Measurements from ENCODE around the gene TPX2.

TPX2 gene

DNA sequence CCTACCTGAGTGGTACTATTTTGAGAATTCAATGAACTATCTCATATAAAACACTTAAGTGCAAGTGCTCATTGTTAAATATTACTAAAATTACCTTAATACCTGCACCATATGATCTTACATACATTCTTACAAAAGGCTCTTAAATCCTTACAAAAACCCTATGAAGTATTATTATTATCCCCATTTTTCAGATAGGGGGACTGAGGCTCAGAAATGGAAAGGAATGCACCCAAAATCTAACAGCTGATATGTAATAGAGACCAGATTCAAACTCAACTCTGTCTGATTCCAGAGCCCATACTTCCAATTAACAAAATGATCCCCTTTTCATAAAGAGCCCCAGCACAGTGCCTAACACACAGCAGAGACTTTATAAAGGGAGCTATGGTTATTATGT lies 33.9 kb upstream of the TPX2 start:
- no peak for DNase-seq (ENCODE audit: low read depth, low spot score)
- no peak overlapping the region for H3K4me3 ChIP-seq (ENCODE audit: low read length)

- H3K4me3 ChIP-seq (ENCODE audit: low read length), result no peak overlapping the region
- no peak for DNase-seq (ENCODE audit: low read depth, low spot score)
Measured at GRCh38 chr20:31705598-31706597, 33.2 kb upstream of the TPX2 start.

DNA sequence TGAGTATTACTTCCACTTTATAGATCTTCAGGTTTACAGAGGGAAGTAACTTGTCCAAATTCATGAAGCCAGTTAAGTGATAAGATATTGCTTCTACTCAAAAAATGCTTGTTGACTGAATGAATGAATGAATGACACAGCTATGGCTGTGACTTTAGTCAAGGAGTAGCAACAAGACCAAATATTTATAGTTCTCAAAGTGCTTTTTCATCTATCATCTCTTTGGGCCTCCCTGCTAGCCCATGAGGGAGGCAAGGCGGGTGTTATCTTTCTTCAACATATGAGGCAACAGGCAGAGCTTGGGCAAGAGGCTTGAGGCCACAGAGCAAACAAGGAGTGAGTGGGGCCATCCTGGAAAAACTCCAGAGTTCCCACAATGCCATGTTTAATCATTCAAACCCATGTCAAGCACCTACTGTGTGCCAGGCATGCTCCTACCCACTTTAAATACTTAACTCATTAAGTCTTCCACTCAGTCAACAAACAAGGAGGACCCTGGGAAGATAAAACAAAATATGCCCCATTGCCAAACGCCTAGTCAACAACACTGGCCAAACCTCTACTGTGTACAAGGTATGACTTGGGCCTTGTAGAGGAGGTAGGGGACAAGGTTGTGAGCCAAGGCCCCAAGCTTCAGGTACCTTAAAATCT lies 32.4 kb upstream of the TPX2 start:
- no peak for DNase-seq (ENCODE audit: low read depth, low spot score)
- H3K4me3 ChIP-seq (ENCODE audit: low read length), result no peak overlapping the region

GRCh38 chr20:31707258-31707615 lies 31.9 kb upstream of the TPX2 start:
- no peak overlapping the region for H3K4me3 ChIP-seq (ENCODE audit: low read length)
- no peak for DNase-seq (ENCODE audit: low read depth, low spot score)

DNA sequence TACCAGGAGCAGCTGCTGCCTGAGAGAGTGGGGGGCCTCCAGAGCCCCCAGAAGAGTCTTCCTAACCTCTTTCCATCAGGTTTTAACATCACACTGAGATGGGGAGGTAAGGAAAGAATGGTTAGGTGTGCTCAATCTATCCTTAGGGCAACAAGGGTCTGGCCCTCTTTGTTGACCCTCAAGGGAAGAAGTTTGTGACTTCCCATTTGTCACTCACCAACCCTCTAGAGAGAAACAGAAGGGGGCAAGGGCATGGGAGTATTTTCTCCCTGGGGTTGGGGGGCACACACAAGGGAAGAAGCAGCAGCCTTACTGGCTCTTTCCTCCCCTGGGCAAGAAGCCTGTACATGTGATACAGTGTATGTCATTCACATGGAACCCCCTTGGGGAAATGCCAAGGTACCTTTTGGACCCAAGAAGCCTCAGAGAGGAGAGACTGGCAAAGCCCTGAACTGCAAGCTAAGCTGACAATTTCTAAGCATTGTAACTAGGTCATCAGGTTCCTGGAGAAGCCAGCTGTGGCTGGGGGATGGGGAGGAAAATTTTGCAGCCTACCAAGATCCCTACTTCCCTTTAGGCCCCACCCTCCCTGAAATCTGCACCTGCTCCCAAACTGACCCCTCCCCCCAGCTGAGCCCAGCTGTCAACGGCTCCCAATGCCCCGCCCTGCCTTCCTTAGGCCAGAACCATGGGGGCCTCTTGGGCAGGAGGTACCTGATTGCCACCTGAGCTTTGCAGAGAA lies 30.9 kb upstream of the TPX2 start:
- DNase-seq (ENCODE audit: low read depth, low spot score), result peak; percentile 83
- H3K4me3 ChIP-seq (ENCODE audit: low read length), result no peak overlapping the region

GRCh38 chr20:31708736-31709534 lies 30.2 kb upstream of the TPX2 start:
- no peak for DNase-seq (ENCODE audit: low read depth, low spot score)
- H3K4me3 ChIP-seq (ENCODE audit: low read length), result no peak overlapping the region

GRCh38 chr20:31709939-31710338 lies 29.2 kb upstream of the TPX2 start:
- DNase-seq (ENCODE audit: low read depth, low spot score), result no peak
- H3K4me3 ChIP-seq (ENCODE audit: low read length), result no peak overlapping the region

DNA sequence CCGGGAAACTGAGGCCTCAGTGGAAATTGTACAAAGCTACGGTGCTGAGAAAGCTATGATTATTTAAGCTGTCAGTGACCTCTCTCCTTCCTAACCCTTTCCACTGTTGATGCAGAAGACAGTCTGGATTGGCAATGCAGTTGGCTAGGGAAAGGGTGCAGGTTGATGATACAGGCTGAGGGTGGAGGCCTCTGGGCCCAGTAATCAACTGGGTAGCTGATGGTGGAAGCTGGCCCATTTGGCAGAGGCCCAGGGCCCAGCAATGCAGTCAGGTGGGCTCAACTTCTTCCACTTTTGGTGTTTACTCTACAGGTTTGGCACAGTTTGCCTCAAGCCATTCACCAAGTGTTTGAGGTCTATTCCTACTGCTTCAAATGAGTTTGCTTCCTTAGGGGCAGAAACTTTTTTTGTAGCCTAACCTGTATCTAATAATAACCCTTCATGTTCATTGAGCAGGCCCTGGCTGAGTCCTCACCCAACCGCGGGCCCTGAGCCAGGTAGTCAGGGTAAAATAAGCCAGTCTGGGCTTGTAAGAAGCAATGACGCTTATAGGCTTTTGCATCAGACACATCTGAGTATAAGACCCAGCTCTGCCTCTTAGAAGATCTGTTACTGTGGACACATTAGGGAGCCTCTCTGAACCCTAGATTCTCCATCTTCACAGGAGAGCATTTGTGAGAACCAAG lies 28.5 kb upstream of the TPX2 start:
- no peak for DNase-seq (ENCODE audit: low read depth, low spot score)
- H3K4me3 ChIP-seq (ENCODE audit: low read length), result no peak overlapping the region

GRCh38 chr20:31711179-31712111 lies 27.6 kb upstream of the TPX2 start:
- DNase-seq (ENCODE audit: low read depth, low spot score), result no peak
- no peak overlapping the region for H3K4me3 ChIP-seq (ENCODE audit: low read length)

DNA sequence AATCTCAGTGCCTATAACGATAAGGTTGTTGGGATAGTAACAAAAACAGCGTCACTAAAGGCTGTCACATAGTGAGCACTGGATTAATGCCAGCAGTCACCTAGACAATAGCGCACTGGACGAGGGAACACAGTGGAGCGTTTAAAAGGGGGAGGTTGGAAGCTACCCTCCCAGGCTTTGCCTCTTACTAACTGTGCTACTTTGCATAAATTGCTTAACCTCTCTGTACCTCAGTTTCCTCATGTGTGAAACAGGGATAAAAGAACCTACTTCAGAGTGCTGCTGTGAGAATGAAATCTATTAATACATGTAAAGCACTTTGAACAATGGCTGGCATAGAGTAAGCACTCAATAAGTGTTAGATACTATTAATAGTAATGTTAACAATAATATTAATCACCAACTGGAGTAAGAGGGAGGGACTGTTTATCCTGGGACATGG lies 27.0 kb upstream of the TPX2 start:
- H3K4me3 ChIP-seq (ENCODE audit: low read length), result no peak overlapping the region
- DNase-seq (ENCODE audit: low read depth, low spot score), result no peak

- DNase-seq (ENCODE audit: low read depth, low spot score), result no peak
- no peak overlapping the region for H3K4me3 ChIP-seq (ENCODE audit: low read length)
Measured at GRCh38 chr20:31712564-31713311, 26.4 kb upstream of the TPX2 start.

DNA sequence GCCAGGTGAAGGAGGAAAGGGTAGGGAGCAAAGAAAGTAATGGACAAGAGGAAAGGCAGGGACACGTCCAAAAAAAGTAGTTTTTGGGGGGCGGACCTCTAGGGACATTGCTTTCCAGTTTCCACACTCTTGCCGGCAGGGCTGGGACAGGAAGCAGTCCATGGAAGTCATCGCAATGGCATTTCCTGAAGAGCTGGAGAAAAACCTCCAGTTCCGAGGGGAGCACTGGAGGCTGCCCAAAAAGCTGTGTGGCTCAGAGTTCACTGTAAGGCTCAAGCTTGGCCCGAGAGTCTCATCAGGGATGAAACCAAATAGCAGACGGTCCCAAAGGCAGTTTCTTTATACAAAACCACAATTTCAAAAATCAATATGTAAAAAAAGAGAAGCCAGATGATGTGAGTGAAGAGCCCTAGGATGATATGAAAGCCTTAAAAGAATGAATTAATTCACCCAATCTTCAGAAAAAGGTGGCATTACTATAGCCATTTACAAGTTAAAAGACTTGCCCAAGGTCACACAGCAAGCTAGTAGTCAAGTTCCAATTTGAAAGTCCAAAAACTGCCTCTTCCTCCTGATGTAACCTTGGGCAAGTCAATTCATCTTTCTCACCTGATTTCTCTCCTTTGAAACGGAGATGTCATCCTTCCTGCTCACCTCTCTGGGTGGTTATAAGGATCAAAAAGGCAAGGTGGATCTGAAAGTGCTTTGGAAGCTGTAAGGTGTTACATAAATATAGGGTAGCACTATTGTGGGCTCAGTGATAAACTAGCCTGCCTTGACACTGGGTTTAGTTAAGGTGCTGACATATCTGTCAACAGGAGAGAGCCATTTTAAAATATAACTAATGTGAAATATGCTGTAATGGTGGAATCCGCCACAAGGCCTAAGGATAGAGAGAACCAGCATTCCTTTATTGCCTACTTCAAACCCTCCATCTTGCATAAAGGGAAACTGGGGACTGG lies 25.5 kb upstream of the TPX2 start:
- no peak for DNase-seq (ENCODE audit: low read depth, low spot score)
- H3K4me3 ChIP-seq (ENCODE audit: low read length), result no peak overlapping the region

- no peak for DNase-seq (ENCODE audit: low read depth, low spot score)
- no peak overlapping the region for H3K4me3 ChIP-seq (ENCODE audit: low read length)
Measured at GRCh38 chr20:31715766-31716165, 23.3 kb upstream of the TPX2 start.

GRCh38 chr20:31716351-31716750 lies 22.7 kb upstream of the TPX2 start:
- H3K4me3 ChIP-seq (ENCODE audit: low read length), result no peak overlapping the region
- no peak for DNase-seq (ENCODE audit: low read depth, low spot score)

GRCh38 chr20:31716818-31717477 lies 22.1 kb upstream of the TPX2 start:
- H3K4me3 ChIP-seq (ENCODE audit: low read length), result no peak overlapping the region
- DNase-seq (ENCODE audit: low read depth, low spot score), result no peak

Data from Jurkat, Clone E6-1 (cell line).